Measurements from ENCODE around the gene SIN3B. TPM values are rescaled to one million over a fixed set of nuclear protein-coding genes. Genes with fewer than 3 reads are reported as not detected.

The SIN3B gene
- polyA plus RNA-seq, 4 donors: 9.7 to 38.1 (median 15.4) TPM

DNA sequence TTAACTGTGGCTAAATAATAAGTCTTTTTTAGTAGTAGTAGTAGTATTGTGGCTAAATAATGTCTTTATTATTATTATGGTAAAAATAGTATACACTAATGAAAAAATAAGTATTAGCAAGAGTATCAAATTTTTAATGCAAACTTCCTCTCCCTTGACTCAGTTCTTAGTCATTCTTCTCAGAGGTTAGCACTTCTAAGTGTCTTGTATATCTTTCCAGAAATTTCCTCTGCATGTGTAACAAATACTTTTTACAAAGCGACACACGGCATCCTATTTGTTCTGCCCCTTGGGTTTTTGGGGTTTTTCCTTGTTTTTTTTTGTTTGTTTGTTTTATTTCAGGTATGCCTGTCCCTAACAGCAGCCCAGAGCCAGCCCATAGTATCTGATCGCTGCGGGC, 20.9 kb downstream of the SIN3B start:
- Histone ChIP-seq H3K27ac (ENCODE audit: low read depth in 1 of 3, low read length in 2 of 3) (no peak overlapping the region), H3K27me3 (ENCODE audit: control insufficient read depth in 3 of 3, insufficient read depth in 3 of 3, low read length in 3 of 3) (no peaks in the 10 kb centered on the region), H3K36me3 (ENCODE audit: control insufficient read depth in 3 of 3, insufficient read depth in 2 of 3, low read depth in 1 of 3, low read length in 3 of 3) (peaks cover 22 to 81% (median 27%) of the 10 kb centered on the region in 3 donors), H3K4me3 (ENCODE audit: low read depth in 1 of 3, low read length in 3 of 3) (no peak overlapping the region), H3K9me3 (ENCODE audit: control insufficient read depth in 2 of 2, insufficient read depth in 1 of 2, low read depth in 1 of 2, low read length in 1 of 2) (no peaks in the 10 kb centered on the region), H3K4me1 (ENCODE audit: control insufficient read depth in 3 of 3, insufficient read depth in 2 of 3, low read depth in 1 of 3, low read length in 2 of 3) (no peaks in the 10 kb centered on the region)
- DNase-seq (no peak), FAIRE-seq (no peak)
- 94 to 100% (median 97%) methylated on average over 4 of the region's 4 CpGs for WGBS, 3 donors

DNA sequence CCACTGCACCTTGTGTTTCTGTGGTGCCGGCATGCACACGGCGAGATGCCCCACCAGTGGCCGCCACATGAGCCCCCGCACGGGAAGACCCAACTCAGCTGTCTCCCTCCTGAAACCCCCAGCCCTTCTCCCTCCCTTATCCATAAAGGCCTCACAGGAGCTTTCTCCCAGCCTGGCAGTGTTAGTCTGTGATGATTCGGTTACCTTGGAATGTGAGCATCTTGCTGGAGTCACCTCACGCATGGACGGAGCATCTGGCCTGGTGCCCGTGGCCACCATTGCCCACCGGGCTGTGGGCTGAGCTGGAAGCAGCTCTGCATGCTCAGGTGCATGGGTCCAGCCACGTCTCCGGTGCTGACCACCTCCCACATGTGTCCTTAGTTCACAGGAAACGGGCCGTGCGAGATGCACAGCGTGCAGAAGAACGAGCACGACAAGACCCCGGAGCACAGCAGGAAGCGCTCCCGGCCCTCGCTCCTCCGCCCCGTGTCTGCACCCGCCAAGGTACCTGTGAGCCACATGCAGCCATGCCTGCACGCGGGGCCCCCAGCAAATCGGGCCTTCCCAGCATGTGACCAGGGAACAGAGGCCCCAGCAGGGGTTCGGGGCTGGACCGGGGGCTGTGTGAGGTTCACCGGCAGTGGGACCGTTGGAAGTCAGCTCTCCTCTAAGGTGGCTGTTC, 22.0 kb downstream of the SIN3B start:
- no peaks in the 10 kb centered on the region for H3K27me3 ChIP-seq (ENCODE audit: control insufficient read depth in 3 of 3, insufficient read depth in 3 of 3, low read length in 3 of 3)
- DNase-seq (no peak), FAIRE-seq (no peak)
- 94 to 96% (median 95%) methylated on average over 33 of the region's 33 CpGs for WGBS, 3 donors
- H3K4me1 ChIP-seq (ENCODE audit: control insufficient read depth in 3 of 3, insufficient read depth in 2 of 3, low read depth in 1 of 3, low read length in 2 of 3): no peaks in the 10 kb centered on the region
- H3K9me3 ChIP-seq (ENCODE audit: control insufficient read depth in 2 of 2, insufficient read depth in 1 of 2, low read depth in 1 of 2, low read length in 1 of 2): no peaks in the 10 kb centered on the region
- H3K4me3 ChIP-seq (ENCODE audit: low read depth in 1 of 3, low read length in 3 of 3): no peak overlapping the region
- no peak overlapping the region for H3K27ac ChIP-seq (ENCODE audit: low read depth in 1 of 3, low read length in 2 of 3)
- peaks cover 19 to 80% (median 25%) of the 10 kb centered on the region in 3 donors for H3K36me3 ChIP-seq (ENCODE audit: control insufficient read depth in 3 of 3, insufficient read depth in 2 of 3, low read depth in 1 of 3, low read length in 3 of 3)

- Histone ChIP-seq H3K9me3 (ENCODE audit: control insufficient read depth in 2 of 2, insufficient read depth in 1 of 2, low read depth in 1 of 2, low read length in 1 of 2) (no peaks in the 10 kb centered on the region), H3K36me3 (ENCODE audit: control insufficient read depth in 3 of 3, insufficient read depth in 2 of 3, low read depth in 1 of 3, low read length in 3 of 3) (peaks cover 9 to 71% (median 17%) of the 10 kb centered on the region in 3 donors), H3K4me3 (ENCODE audit: low read depth in 1 of 3, low read length in 3 of 3) (no peak overlapping the region), H3K27ac (ENCODE audit: low read depth in 1 of 3, low read length in 2 of 3) (no peak overlapping the region), H3K27me3 (ENCODE audit: control insufficient read depth in 3 of 3, insufficient read depth in 3 of 3, low read length in 3 of 3) (no peaks in the 10 kb centered on the region), H3K4me1 (ENCODE audit: control insufficient read depth in 3 of 3, insufficient read depth in 2 of 3, low read depth in 1 of 3, low read length in 2 of 3) (no peaks in the 10 kb centered on the region)
- WGBS, 3 donors: 93 to 96% (median 95%) methylated on average over 7 of the region's 7 CpGs
- FAIRE-seq: no peak
- no peak for DNase-seq
Observed at GRCh38 chr19:16853066-16853465, 23.9 kb downstream of the SIN3B start.

DNA sequence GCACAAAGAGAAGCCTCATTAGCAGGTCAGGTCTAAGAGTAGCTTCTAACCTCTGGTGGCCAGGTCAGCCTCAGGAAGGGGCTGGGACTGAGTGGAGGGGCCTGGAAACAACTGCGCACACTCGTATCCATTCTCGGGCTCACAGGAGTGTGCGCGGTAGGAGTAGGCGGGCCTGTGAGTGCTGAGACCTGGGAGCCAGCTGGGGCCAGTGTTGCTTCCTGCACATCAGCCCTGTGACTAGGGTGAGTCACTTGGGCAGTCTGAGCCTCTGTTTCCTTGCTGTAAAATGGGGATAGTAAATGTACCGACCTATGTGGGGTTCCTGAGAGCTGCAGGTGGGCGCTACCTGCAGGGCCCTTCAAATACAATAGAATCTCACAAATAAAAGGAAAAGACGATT, 26.9 kb downstream of the SIN3B start:
- no peak for FAIRE-seq
- WGBS, 3 donors: 89 to 94% (median 91%) methylated on average over 9 of the region's 9 CpGs
- no peak for DNase-seq

GRCh38 chr19:16859626-16860025, 30.4 kb downstream of the SIN3B start:
- Histone ChIP-seq H3K27me3 (ENCODE audit: control insufficient read depth in 3 of 3, insufficient read depth in 3 of 3, low read length in 3 of 3) (no peaks in the 10 kb centered on the region), H3K27ac (ENCODE audit: low read depth in 1 of 3, low read length in 2 of 3) (no peak overlapping the region), H3K4me3 (ENCODE audit: low read depth in 1 of 3, low read length in 3 of 3) (no peak overlapping the region), H3K9me3 (ENCODE audit: control insufficient read depth in 2 of 2, insufficient read depth in 1 of 2, low read depth in 1 of 2, low read length in 1 of 2) (no peaks in the 10 kb centered on the region), H3K36me3 (ENCODE audit: control insufficient read depth in 3 of 3, insufficient read depth in 2 of 3, low read depth in 1 of 3, low read length in 3 of 3) (peaks cover 0 to 65% (median 4%) of the 10 kb centered on the region in 3 donors), H3K4me1 (ENCODE audit: control insufficient read depth in 3 of 3, insufficient read depth in 2 of 3, low read depth in 1 of 3, low read length in 2 of 3) (no peaks in the 10 kb centered on the region)
- no peak for FAIRE-seq
- 96 to 98% (median 96%) methylated on average over 7 of the region's 7 CpGs for WGBS, 3 donors
- DNase-seq: no peak

More for the DNA sequence above, 26.9 kb downstream of the SIN3B start:
- H3K4me3 ChIP-seq (ENCODE audit: low read depth in 1 of 3, low read length in 3 of 3): no peak overlapping the region
- H3K4me1 ChIP-seq (ENCODE audit: control insufficient read depth in 3 of 3, insufficient read depth in 2 of 3, low read depth in 1 of 3, low read length in 2 of 3): no peaks in the 10 kb centered on the region
- no peaks in the 10 kb centered on the region for H3K9me3 ChIP-seq (ENCODE audit: control insufficient read depth in 2 of 2, insufficient read depth in 1 of 2, low read depth in 1 of 2, low read length in 1 of 2)
- H3K27ac ChIP-seq (ENCODE audit: low read depth in 1 of 3, low read length in 2 of 3): no peak overlapping the region
- H3K27me3 ChIP-seq (ENCODE audit: control insufficient read depth in 3 of 3, insufficient read depth in 3 of 3, low read length in 3 of 3): no peaks in the 10 kb centered on the region
- peaks cover 5 to 71% (median 11%) of the 10 kb centered on the region in 3 donors for H3K36me3 ChIP-seq (ENCODE audit: control insufficient read depth in 3 of 3, insufficient read depth in 2 of 3, low read depth in 1 of 3, low read length in 3 of 3)

DNA sequence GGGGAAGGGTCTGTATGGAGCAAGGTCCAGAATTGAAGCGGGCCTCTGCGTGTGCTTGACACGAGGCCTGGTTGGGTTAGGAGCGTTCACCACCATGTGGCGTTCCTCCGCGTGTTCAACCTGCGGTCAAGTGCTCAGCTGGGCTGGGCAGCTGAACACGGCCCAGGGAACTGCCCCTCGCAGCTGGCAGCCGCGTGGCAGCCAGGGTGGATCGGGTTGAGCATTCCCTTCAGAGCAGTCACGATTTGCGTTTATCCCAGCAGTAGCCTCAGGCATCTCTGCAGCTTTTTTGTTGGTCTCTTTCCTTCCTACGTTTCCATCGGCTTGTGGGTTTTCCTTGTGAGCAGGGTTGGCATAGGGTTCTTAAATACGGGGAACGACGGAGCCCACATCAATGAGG, 30.9 kb downstream of the SIN3B start:
- Histone ChIP-seq H3K27me3 (ENCODE audit: control insufficient read depth in 3 of 3, insufficient read depth in 3 of 3, low read length in 3 of 3) (no peaks in the 10 kb centered on the region), H3K9me3 (ENCODE audit: control insufficient read depth in 2 of 2, insufficient read depth in 1 of 2, low read depth in 1 of 2, low read length in 1 of 2) (no peaks in the 10 kb centered on the region), H3K27ac (ENCODE audit: low read depth in 1 of 3, low read length in 2 of 3) (no peak overlapping the region), H3K4me3 (ENCODE audit: low read depth in 1 of 3, low read length in 3 of 3) (no peak overlapping the region), H3K4me1 (ENCODE audit: control insufficient read depth in 3 of 3, insufficient read depth in 2 of 3, low read depth in 1 of 3, low read length in 2 of 3) (no peaks in the 10 kb centered on the region), H3K36me3 (ENCODE audit: control insufficient read depth in 3 of 3, insufficient read depth in 2 of 3, low read depth in 1 of 3, low read length in 3 of 3) (peaks cover 0 to 67% (median 4%) of the 10 kb centered on the region in 3 donors)
- FAIRE-seq (no peak), DNase-seq (no peak)
- WGBS, 3 donors: 96 to 97% (median 96%) methylated on average over 20 of the region's 20 CpGs

DNA sequence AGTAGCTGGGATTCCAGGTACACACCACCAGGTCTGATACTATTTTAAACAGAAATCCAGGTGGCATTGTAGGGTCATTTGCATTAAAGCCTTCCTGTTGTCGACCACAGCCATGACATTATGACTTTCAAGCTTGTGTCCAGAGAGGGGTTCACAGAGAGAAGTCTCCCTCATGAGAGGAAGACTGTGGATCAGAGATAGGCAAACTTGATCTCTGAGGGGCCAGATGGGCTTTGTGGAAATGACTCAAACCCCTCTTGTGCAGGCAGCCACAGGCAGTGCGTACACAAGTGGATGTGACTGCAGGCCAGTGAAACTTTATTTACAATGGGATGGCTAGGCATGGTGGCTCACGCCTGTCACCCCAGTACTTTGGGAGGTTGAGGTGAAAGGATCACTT, 31.8 kb downstream of the SIN3B start:
- DNase-seq: no peak
- Histone ChIP-seq H3K4me1 (ENCODE audit: control insufficient read depth in 3 of 3, insufficient read depth in 2 of 3, low read depth in 1 of 3, low read length in 2 of 3) (no peaks in the 10 kb centered on the region), H3K27me3 (ENCODE audit: control insufficient read depth in 3 of 3, insufficient read depth in 3 of 3, low read length in 3 of 3) (no peaks in the 10 kb centered on the region), H3K9me3 (ENCODE audit: control insufficient read depth in 2 of 2, insufficient read depth in 1 of 2, low read depth in 1 of 2, low read length in 1 of 2) (no peaks in the 10 kb centered on the region), H3K36me3 (ENCODE audit: control insufficient read depth in 3 of 3, insufficient read depth in 2 of 3, low read depth in 1 of 3, low read length in 3 of 3) (peaks cover 0 to 69% (median 7%) of the 10 kb centered on the region in 3 donors), H3K27ac (ENCODE audit: low read depth in 1 of 3, low read length in 2 of 3) (no peak overlapping the region), H3K4me3 (ENCODE audit: low read depth in 1 of 3, low read length in 3 of 3) (no peak overlapping the region)
- no peak for FAIRE-seq
- 92 to 97% (median 93%) methylated on average over 3 of the region's 3 CpGs for WGBS, 3 donors

DNA sequence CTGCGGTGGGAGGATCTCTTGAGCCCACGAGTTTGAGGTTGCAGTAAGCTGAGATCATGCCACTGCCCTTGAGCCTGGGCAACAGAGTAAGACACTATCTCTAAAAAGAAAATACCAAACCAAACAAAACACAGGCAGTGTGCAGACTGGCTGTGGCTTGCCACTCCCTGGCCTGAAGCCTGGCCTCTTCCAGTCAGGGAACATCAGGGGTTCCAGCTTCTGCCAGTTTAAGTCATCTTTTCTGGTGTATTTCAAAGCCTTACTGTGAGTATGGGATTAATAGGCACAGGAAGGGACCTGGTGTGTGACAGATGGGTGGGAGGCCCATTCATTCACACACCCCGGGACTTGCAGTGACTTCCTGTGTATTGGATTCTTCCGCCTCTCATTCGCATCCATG, 32.6 kb downstream of the SIN3B start:
- FAIRE-seq: no peak
- Histone ChIP-seq H3K4me3 (ENCODE audit: low read depth in 1 of 3, low read length in 3 of 3) (no peak overlapping the region), H3K27me3 (ENCODE audit: control insufficient read depth in 3 of 3, insufficient read depth in 3 of 3, low read length in 3 of 3) (no peaks in the 10 kb centered on the region), H3K36me3 (ENCODE audit: control insufficient read depth in 3 of 3, insufficient read depth in 2 of 3, low read depth in 1 of 3, low read length in 3 of 3) (peaks cover 3 to 71% (median 7%) of the 10 kb centered on the region in 3 donors), H3K4me1 (ENCODE audit: control insufficient read depth in 3 of 3, insufficient read depth in 2 of 3, low read depth in 1 of 3, low read length in 2 of 3) (no peaks in the 10 kb centered on the region), H3K9me3 (ENCODE audit: control insufficient read depth in 2 of 2, insufficient read depth in 1 of 2, low read depth in 1 of 2, low read length in 1 of 2) (no peaks in the 10 kb centered on the region), H3K27ac (ENCODE audit: low read depth in 1 of 3, low read length in 2 of 3) (no peak overlapping the region)
- no peak for DNase-seq
- WGBS, 3 donors: 89 to 96% (median 96%) methylated on average over 5 of the region's 5 CpGs

Data from small intestine (tissue), 7 donors.